GM12878 (cell line): ENCODE results near the gene CDC34. TPM values are rescaled to one million over a fixed set of nuclear protein-coding genes. Genes with fewer than 3 reads are reported as not detected.

Experiments used
- ATAC-seq: fragments of 200-7000 bp; cut with Tn5 transposase; 3 replicates; pipeline ENCODE4 v1.9.1; 2020; ENCODE audit warnings: mild to moderate bottlenecking, moderate library complexity
- BruUV-seq: library from RNA; stranded (reverse); fragments of 400-500 nt; replicated peaks from 2 replicates; lab custom pipeline; 2021; lab: Mats Ljungman, UMichigan
- CTCF ChIA-PET: fragments of 300-600 bp; sonication (Branson Sonifier 250); formaldehyde crosslinking; extraction: SDS; loops from one replicate; lab custom pipeline; 2021; ENCODE audit warnings: inconsistent platforms; lab: Yijun Ruan, JAX
- POLR2A ChIA-PET: fragments of 350-600 bp; formaldehyde crosslinking; extraction: SDS; loops from one replicate; lab custom pipeline; 2021; ENCODE audit warnings: inconsistent platforms; lab: Charles Lee
- RAD21 ChIA-PET: fragments of 300-600 bp; sonication (Branson Sonifier 250); formaldehyde crosslinking; loops from one replicate; lab custom pipeline; 2023; ENCODE audit warnings: antibody characterized with exemption; ENCODE audit not compliant: unreplicated experiment; lab: Charles Lee
- SMC1A ChIA-PET: fragments of 300-600 bp; sonication (Branson Sonifier 250); formaldehyde crosslinking; loops from one replicate; lab custom pipeline; 2023; ENCODE audit not compliant: unreplicated experiment, uncharacterized antibody; lab: Charles Lee
- DNase-seq: peaks from one replicate; pipeline ENCODE4 v3.0.0-alpha.2; 2011; ENCODE audit warnings: low read depth, low spot score
- FAIRE-seq: peaks from 3 replicates; lab custom pipeline; 2011; peaks lifted over from hg19 to GRCh38; lab: Jason Lieb, UNC
- H2AFZ ChIP-seq: 2 replicates; pipeline ENCODE4 v1.6.0; 2011; ENCODE audit warnings: low read depth, low read length, control low read depth; ENCODE audit not compliant: control insufficient read depth
- H3K27ac ChIP-seq: 2 replicates; pipeline ENCODE4 v1.5.1; 2011; ENCODE audit warnings: control low read depth; ENCODE audit not compliant: control insufficient read depth, insufficient read depth
- H3K27me3 ChIP-seq, 2 experiments: replicated peaks in 1 of 2; 2 replicates each; pipeline versions ENCODE4 v1.6.0 to v1.6.1; 2011; ENCODE audit warnings: low read length in 1 of 2; ENCODE audit not compliant: control insufficient read depth in 2 of 2, insufficient read depth in 2 of 2
- H3K36me3 ChIP-seq, 2 experiments: 2 replicates each; pipeline ENCODE4 v1.5.1; 2011; ENCODE audit warnings: low read length in 1 of 2; ENCODE audit not compliant: control insufficient read depth in 2 of 2, insufficient read depth in 2 of 2
- H3K4me1 ChIP-seq: 2 replicates; pipeline ENCODE4 v1.6.1; 2011; ENCODE audit warnings: mild to moderate bottlenecking, low read length, moderate library complexity, mixed read lengths; ENCODE audit not compliant: control insufficient read depth, insufficient read depth
- H3K4me2 ChIP-seq: 2 replicates; pipeline ENCODE4 v1.6.0; 2011; ENCODE audit warnings: control low read depth; ENCODE audit not compliant: control insufficient read depth, insufficient read depth
- H3K4me3 ChIP-seq: fragments of 200-600 bp; sonication (generic); 2 replicates; pipeline ENCODE4 v1.5.1; 2016
- H3K79me2 ChIP-seq: 2 replicates; pipeline ENCODE4 v1.6.0; 2011; ENCODE audit warnings: low read length; ENCODE audit not compliant: control insufficient read depth, insufficient read depth
- H3K9ac ChIP-seq: 2 replicates; pipeline ENCODE4 v1.8.0; 2011; ENCODE audit warnings: low read length, control low read depth, mixed read lengths; ENCODE audit not compliant: control insufficient read depth, insufficient read depth
- H3K9me3 ChIP-seq: replicated peaks from 3 replicates; pipeline ENCODE4 v1.5.1; 2011; ENCODE audit warnings: mild to moderate bottlenecking, low read length; ENCODE audit not compliant: control insufficient read depth, insufficient read depth
- H4K20me1 ChIP-seq: 2 replicates; pipeline ENCODE4 v1.6.0; 2011; ENCODE audit not compliant: control insufficient read depth, insufficient read depth
- ATF7 ChIP-seq: fragments of 450-650 bp; IDR thresholded peaks from 2 replicates; pipeline ENCODE4 v1.6.1; 2016; ENCODE audit warnings: low read depth, mild to moderate bottlenecking
- BCL11A ChIP-seq: IDR thresholded peaks from 2 replicates; pipeline ENCODE4 v1.6.1; 2011; ENCODE audit warnings: low read depth, low read length
- CHD2 ChIP-seq: IDR thresholded peaks from 2 replicates; pipeline ENCODE4 v1.6.1; 2011; ENCODE audit warnings: low read depth, low read length, improper control_type of control experiment, borderline replicate concordance
- ESRRA ChIP-seq: IDR thresholded peaks from 2 replicates; pipeline ENCODE4 v1.6.1; 2012; ENCODE audit warnings: mild to moderate bottlenecking, low read length, improper control_type of control experiment
- HDGF ChIP-seq: fragments of 450-650 bp; IDR thresholded peaks from 2 replicates; pipeline ENCODE4 v1.6.1; 2016; ENCODE audit warnings: antibody characterized with exemption
- KAT2A ChIP-seq: conservative IDR thresholded peaks from 2 replicates; pipeline ENCODE4 v1.6.1; 2011; ENCODE audit warnings: low read depth, low read length; ENCODE audit not compliant: control insufficient read depth
- NRF1 ChIP-seq: conservative IDR thresholded peaks from 2 replicates; pipeline ENCODE4 v1.6.1; 2011; ENCODE audit warnings: mild to moderate bottlenecking, low read depth, low read length, improper control_type of control experiment
- POLR2A ChIP-seq: IDR thresholded peaks from 2 replicates; pipeline ENCODE4 v1.6.1; 2011; ENCODE audit warnings: low read depth, mild to moderate bottlenecking, low read length
- POLR2AphosphoS5 ChIP-seq: IDR thresholded peaks from 2 replicates; pipeline ENCODE4 v1.6.1; 2011; ENCODE audit warnings: mild to moderate bottlenecking, low read length, inconsistent platforms
- WGBS: methylation state at CpG from one replicate; pipeline ENCODE4 v1.1.6; 2016; ENCODE audit warnings: low lambda C conversion rate; ENCODE audit not compliant: insufficient replicate concordance, insufficient coverage; ENCODE audit errors: missing lambda C conversion rate; 5-methylcytosine and 5-hydroxymethylcytosine counted together
- in situ Hi-C: fragments of 300-500 bp; cut with MboI; formaldehyde crosslinking; loops from 9 replicates; pipeline ENCODE4 v1.14.3; 2018; ENCODE audit warnings: mixed read lengths
- intact Hi-C: fragments of 100-400 bp; cut with micrococcal nuclease; formaldehyde crosslinking; loops from one replicate; pipeline ENCODE4 v1.14.2; 2022; ENCODE audit not compliant: unreplicated experiment
- polyA plus RNA-seq, 11 experiments: library from polyadenylated mRNA; depleted of rRNA in 4 of 11; unstranded in 6 of 11; stranded (reverse) in 5 of 11; fragments of >200 nt; fragmentation: Nextera tagmentation in 4 of 11; fragmentation: Illumina TruSeq in 1 of 11; extraction: Ambion mirVana in 4 of 11; extraction: Trizol in 1 of 11; gene quantifications; 1 replicate in 1 of 11; 2 replicates in 10 of 11; pipeline versions ENCODE4 v1.2.1 to v1.2.3, GENCODE V29; 2011 to 2016; ENCODE audit warnings: inconsistent platforms in 2 of 11, missing spikeins in 2 of 11, low read depth in 1 of 11
- total RNA-seq, 4 experiments: library from RNA; depleted of rRNA in 3 of 4; stranded (reverse); fragments of >200 nt in 3 of 4; fragmentation: Illumina TruSeq in 1 of 4; extraction: Trizol in 1 of 4; gene quantifications; 2 replicates each; pipeline versions ENCODE4 v1.2.1 to v1.2.3, GENCODE V29; 2013 to 2021
- TF ChIP-seq, protein P1 (sequence below): fragments of 450-650 bp; IDR thresholded peaks from 2 replicates; pipeline ENCODE4 v1.6.1; 2017; ENCODE audit warnings: mild to moderate bottlenecking

The CDC34 gene
- total and polyA plus RNA-seq, 10 of the 15 experiments (the other 5 are each of a cell fraction or from before 2014, with no cell fraction given): 0.31 to 48.9 (median 28.5) TPM

DNA sequence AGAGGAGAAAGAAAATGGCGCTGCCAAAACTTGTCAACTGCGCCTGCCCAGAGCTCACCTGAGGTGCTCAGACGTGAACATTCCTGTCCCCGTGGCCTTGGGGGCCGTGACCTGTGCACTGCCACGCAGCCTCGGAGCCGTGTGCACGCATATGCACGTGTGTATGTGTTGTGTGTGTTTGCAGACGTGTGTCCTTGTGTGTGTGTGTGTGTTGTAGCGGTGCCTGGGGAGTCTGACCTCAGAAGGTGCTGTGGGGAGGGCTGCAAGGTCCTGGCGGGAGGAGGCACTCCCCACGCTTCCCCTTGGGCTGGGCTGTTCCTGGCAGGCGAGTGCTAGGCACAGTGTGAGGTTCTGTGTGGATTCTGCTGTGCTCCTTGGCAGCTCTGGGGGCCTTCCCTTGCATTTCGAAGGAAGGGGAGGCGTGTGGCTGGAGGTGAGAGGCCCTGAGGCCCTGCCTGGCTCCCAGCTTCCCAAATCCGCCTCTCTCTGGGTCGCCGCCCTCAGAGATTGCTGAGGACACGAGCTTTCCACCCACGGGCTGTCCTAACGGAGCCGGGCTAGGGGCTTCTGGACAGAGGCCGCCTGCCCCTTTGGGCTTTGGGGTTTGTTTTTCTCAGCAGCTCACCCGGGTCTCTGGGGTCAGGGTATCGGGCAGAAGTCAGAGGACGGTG is 45.3 kb downstream of the CDC34 start:
- WGBS: 88% methylated on average over 28 of the region's 28 CpGs
- Histone ChIP-seq H3K79me2 (peaks cover 64% of the 10 kb centered on the region), H3K4me1 (peaks cover 3% of the 10 kb centered on the region; the same call in 1 of the 2 replicates), H3K4me2 (peak overlapping the region; percentile 22; the same call in 1 of the 2 replicates), H3K36me3 (peaks cover 0 to 38% of the 10 kb centered on the region in 2 experiments; a peak in 3 of 4 replicates), H3K9me3 (no peaks in the 10 kb centered on the region), H3K27ac (no peak overlapping the region), H3K27me3 (no peaks in the 10 kb centered on the region), H3K4me3 (peak overlapping the region; percentile 44; the same call in 1 of the 2 replicates), H2AFZ (no peak overlapping the region), H3K9ac (no peak overlapping the region), H4K20me1 (0 out of 2 replicates have a peak, but pooled peaks cover 5% of the 10 kb centered on the region)
- ChIA-PET RAD21 (no interaction called here), CTCF (interaction anchor here (0.7 to 1.3 kb wide), 2 partner anchors 10 to 45 kb away, joined by 4 to 8 read pairs; partner anchors contain the start of gene CDC34), SMC1A (no interaction called here), POLR2A (interaction anchor here (1.1 kb wide), 1 partner anchor 46 kb away, joined by 3 read pairs; no protein-coding TSS in a partner anchor)
- FAIRE-seq: no peak
- in situ Hi-C loops: no loop called here
- no peak for DNase-seq
- no TSS peak for BruUV-seq
- TF ChIP-seq KAT2A (no peak), ATF7 (no peak), POLR2A (peak; percentile 36; the same call in 1 of the 2 replicates), POLR2AphosphoS5 (peak; percentile 40; the same call in 1 of the 2 replicates), BCL11A (no peak), HDGF (0 out of 2 replicates have a peak, but pooled peaks have one; percentile 23), ESRRA (no peak), CHD2 (no peak), NRF1 (no peak)
- TF ChIP-seq, protein P1, sequence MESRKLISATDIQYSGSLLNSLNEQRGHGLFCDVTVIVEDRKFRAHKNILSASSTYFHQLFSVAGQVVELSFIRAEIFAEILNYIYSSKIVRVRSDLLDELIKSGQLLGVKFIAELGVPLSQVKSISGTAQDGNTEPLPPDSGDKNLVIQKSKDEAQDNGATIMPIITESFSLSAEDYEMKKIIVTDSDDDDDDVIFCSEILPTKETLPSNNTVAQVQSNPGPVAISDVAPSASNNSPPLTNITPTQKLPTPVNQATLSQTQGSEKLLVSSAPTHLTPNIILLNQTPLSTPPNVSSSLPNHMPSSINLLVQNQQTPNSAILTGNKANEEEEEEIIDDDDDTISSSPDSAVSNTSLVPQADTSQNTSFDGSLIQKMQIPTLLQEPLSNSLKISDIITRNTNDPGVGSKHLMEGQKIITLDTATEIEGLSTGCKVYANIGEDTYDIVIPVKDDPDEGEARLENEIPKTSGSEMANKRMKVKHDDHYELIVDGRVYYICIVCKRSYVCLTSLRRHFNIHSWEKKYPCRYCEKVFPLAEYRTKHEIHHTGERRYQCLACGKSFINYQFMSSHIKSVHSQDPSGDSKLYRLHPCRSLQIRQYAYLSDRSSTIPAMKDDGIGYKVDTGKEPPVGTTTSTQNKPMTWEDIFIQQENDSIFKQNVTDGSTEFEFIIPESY: peak; percentile 85
- ATAC-seq: no peak
- intact Hi-C loops: no loop called here
